HG02840 (cell line): ENCODE measurements around the gene RARA.
A peak's percentile ranks its signal among the peaks of the same experiment; 100 is the strongest.

ENCODE experiments used
- ATAC-seq: cut with Tn5 transposase; IDR thresholded peaks from one replicate; pipeline ENCODE4 v1.9.1; 2021; ENCODE audit warnings: mild to moderate bottlenecking, moderate library complexity, moderate number of reproducible peaks; ENCODE audit not compliant: unreplicated experiment, low FRiP score

Gene RARA

GRCh38 chr17:40352237-40352778, 43.3 kb downstream of the RARA start:
- ATAC-seq: no peak

- ATAC-seq: no peak
Observed at GRCh38 chr17:40352779-40353394, 43.9 kb downstream of the RARA start.

DNA sequence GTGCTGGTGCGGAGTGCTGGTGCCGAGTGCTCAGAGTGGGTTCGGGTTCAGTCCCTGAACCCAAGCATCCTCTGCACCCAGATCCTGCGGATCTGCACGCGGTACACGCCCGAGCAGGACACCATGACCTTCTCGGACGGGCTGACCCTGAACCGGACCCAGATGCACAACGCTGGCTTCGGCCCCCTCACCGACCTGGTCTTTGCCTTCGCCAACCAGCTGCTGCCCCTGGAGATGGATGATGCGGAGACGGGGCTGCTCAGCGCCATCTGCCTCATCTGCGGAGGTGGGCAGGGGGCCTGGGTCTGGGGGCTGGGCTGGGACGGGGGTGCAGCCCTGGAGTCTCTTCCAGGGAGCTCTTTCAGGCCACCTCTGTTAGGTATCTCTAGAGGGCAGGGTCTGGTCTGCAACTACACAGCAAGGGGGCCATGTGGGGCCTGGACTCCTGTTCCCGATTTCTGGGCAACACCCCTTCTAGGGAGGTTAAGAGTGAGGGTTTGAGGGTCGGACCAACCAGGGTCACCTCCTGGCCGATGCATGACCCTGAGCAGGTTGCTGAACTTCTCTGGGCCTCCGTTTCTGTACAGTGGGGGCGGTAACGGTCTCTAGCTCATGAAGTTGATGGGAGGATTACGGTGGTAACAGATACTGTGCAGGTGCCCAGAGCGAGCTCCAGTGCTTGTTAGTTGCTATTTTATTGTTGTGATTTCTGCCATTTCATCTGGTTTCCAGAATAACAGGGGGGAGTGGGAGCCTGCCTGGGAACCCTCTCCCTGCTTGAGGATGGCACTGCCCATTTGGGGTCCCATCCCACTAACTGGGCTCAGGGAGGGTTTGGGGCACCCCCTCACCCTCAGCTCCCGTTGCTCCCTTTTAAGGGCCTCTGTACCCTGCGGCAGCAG, 45.5 kb downstream of the RARA start:
- ATAC-seq: no peak

DNA sequence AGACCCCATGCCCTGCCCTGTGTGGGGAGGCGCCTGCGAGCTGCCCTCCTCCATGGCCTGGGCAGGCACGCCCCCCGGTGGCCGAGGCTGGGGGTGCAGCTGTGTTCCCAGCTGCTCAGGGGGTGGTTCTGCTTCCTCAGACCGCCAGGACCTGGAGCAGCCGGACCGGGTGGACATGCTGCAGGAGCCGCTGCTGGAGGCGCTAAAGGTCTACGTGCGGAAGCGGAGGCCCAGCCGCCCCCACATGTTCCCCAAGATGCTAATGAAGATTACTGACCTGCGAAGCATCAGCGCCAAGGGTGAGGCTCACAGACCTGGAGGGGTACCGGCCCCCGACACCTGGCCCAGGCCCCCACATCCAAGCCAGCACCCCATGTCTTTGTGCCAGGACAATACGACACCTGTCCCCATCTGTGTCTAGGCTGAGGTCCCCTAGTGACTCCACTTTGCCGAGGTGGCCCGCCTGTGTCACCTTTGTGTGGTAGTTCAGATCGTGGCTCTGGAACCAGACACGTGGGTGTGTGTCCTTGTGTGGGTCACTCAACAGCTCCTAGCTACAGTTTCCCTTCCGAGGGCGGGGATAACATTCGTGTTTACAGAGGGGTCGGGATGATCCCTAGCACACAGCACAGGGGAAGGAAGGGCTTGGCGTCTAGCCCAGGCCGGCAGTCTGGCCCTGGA, 46.3 kb downstream of the RARA start:
- no peak for ATAC-seq

DNA sequence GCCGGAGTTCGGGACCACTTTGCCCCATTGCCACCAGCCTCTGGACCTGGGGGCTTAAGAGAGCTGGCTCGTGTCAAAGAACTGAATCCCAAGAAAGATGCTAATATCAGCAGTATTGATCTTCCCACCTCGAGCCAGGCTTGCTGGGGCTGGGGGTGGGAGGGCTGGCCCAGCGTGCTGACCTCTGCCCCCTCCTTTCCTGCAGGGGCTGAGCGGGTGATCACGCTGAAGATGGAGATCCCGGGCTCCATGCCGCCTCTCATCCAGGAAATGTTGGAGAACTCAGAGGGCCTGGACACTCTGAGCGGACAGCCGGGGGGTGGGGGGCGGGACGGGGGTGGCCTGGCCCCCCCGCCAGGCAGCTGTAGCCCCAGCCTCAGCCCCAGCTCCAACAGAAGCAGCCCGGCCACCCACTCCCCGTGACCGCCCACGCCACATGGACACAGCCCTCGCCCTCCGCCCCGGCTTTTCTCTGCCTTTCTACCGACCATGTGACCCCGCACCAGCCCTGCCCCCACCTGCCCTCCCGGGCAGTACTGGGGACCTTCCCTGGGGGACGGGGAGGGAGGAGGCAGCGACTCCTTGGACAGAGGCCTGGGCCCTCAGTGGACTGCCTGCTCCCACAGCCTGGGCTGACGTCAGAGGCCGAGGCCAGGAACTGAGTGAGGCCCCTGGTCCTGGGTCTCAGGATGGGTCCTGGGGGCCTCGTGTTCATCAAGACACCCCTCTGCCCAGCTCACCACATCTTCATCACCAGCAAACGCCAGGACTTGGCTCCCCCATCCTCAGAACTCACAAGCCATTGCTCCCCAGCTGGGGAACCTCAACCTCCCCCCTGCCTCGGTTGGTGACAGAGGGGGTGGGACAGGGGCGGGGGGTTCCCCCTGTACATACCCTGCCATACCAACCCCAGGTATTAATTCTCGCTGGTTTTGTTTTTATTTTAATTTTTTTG, 47.1 kb downstream of the RARA start:
- no peak for ATAC-seq

GRCh38 chr17:40356990-40357881, 48.3 kb downstream of the RARA start:
- ATAC-seq: no peak

GRCh38 chr17:40358323-40359038, 49.5 kb downstream of the RARA start:
- no peak for ATAC-seq

GRCh38 chr17:40360091-40360490, 51.1 kb downstream of the RARA start:
- ATAC-seq: no peak

DNA sequence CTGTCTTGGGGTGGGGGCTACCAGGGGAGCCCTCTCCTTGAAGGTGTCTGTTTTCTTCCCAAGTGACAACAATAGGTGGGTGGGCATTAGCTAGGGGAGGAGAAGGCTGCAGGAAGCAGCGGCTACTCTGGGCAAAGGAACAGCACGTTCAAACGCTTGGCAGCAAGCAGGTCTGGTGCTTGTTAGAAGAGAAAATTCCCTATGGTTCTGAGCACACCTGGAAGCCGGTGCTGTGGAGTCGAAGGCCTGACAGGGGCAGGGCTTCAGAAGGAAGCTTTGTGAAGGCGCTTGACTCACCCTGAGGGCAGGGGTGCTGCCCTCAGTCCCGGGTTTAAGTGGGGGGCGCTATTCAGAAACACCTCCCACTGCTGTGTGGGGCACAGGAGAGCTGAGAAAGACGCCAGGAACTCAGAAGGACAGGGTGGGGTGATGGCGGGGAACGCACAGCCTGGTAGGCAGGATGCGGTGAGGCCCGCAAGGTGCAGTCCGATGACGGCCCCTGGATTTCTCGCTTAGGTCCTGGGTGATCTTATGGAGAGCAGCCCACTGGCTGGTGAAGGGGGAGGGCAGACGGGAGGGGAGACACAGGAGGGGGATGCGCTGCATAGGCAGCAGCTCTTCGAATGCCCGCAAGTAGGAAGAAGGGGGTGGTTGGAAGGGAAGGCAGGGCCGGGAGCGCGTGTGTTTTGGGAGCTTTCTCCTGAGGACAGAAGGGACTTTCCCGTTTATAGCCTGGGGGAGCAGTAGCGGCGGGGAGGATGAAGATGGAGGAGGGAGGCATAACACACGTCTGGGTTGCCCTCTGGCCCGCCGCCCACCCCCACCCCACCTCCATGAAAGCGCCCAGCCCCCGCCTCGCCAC, 52.3 kb downstream of the RARA start:
- no peak for ATAC-seq

GRCh38 chr17:40361925-40362695, 53.1 kb downstream of the RARA start:
- no peak for ATAC-seq

DNA sequence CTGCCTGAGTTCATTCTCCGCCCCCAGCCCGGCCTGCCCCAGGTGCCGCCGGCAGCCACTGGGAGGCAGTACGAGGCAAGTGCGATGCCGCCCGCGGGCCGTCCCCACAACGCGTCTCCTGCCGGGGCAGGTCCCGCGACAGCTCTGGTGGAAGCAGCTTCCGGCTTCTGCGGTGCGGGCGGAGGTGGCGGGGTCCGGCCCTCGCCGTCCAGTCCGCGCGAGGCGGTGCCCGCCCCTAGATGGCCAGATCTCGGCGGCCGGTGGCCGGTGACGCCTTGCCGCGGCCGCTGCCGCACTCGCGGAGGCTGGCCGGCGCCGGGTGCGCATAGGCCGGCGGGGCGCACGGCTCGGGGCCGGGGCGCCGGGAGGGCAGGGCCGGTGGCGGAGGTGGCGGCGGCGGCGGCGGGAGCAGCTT, 53.7 kb downstream of the RARA start:
- ATAC-seq: peak; percentile 60

DNA sequence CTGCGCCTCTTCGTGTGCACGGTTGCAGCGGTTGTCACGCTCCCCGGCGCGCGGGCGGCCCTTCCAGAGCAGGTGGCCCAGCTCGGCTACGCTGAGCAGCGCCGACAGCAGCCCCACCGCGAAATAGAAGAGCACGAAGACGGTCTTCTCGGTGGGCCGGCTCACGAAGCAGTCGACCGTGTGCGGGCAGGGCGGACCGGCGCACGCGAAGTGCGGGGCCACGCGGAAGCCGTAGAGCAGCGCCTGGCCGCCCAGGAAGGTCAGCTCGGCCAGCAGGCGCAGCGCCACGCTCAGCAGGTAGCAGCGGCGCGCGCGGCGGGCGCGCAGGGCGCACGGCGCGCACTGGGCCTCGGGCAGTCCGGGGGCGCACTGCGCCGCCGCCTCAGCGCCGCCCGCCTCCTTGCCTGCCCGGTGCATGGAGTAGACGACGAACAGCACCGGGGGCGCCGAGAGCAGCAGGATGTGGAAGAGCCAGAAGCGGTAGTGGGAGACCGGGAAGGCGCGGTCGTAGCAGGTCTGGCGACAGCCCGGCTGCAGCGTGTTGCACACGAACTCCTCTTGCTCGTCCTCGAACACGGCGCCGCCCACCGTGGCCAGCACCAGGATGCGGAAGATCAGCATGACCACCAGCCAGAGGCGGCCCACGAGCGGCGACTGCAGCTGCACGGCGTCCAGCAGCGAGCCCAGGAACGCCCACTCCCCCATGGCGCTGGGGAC, 54.3 kb downstream of the RARA start:
- ATAC-seq: no peak

DNA sequence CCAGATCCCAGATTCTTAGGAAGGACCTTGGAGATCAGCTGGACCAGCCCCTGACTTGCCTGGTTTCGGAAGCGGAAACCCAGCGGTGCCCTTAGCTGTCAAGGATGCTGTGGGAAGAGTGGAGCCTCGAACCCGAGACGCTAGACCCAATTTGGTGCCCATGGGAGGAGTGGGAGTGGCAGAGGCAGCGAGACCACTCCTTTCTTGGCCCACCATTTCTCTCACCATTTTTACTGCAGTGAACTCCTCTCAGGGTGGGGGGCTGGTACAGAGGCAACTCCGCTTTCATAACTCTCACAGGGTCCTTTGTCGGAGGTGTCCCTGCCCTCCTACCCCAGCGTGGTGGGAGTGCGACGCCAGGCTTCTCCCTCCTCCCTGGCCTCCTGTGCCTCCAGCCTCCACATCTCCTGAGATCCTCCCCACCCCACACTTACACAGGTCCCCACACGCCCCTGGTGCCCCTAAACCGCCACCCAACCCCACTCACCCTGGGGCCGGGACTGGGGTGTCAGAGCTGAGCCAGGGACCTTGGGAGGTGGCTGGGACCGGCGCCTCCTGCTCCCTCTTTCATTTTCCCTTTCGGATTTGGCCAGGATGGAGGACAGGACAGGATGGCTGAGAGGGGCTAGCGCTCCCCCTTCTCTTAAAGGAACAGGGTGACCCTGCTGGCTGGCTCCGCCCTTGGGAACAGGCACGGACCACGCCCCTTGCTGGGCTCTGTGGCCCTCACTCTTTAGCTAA, 55.3 kb downstream of the RARA start, which contains the start of gene GJD3:
Gene GJD3, minus strand, starts transcription at position 617 of the 741 bp plus-strand sequence. CDS start 922 bp downstream, outside the sequence.
- ATAC-seq: no peak

DNA sequence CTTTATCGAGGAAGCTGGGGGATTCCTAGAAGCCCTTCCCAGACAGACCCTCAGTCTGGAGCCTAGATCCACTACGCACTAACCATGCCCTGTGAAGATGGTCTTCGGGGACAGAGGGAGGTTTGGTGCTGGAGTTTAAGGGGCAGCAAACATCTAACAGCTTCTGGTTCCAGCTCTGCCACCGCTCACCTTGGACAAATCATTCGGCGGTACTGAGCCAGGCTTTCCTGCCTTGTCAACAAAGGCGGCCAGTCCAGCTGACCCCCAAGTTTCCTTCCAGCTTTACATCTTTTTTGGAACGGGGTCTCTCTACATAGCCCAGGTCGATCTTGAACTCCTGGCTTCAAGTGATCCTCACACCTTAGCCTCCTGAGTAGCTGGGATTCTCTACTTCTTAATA, 55.9 kb downstream of the RARA start:
- no peak for ATAC-seq
